ENCODE measurements around the gene HOXB2.

Gene HOXB2

GRCh38 chr17:48545539-48545938 lies 630 bp upstream of the HOXB2 start:
- Histone ChIP-seq H2BK5ac (ENCODE audit: low read length) (no peak overlapping the region), H3K4me1 (ENCODE audit: control insufficient read depth in 2 of 2, insufficient read depth in 1 of 2, low read depth in 1 of 2, low read length in 2 of 2) (no peaks in the 10 kb centered on the region), H3K4me2 (ENCODE audit: insufficient read depth, low read length, poor library complexity, severe bottlenecking) (no peak overlapping the region), H3K18ac (ENCODE audit: low read length) (no peak overlapping the region), H3K23ac (ENCODE audit: low read depth, low read length, poor library complexity) (no peak overlapping the region), H3K9ac (ENCODE audit: low read depth, low read length, poor library complexity) (no peak overlapping the region), H3K27ac (replicated peaks; ENCODE audit: low read length) (no peak overlapping the region), H3K27me3 (ENCODE audit: control insufficient read depth in 3 of 3, insufficient read depth in 3 of 3, low read depth in 1 of 3, low read length in 3 of 3) (peaks cover 48 to 96% (median 92%) of the 10 kb centered on the region in 3 experiments), H2AFZ (ENCODE audit: low read length) (no peak overlapping the region), H3K4ac (ENCODE audit: low read length) (no peak overlapping the region), H2BK12ac (ENCODE audit: low read length) (no peak overlapping the region), H2BK120ac (ENCODE audit: low read depth, low read length) (no peak overlapping the region), H2BK15ac (ENCODE audit: low read length) (no peak overlapping the region), H3K36me3 (replicated peaks in 1 of 2; ENCODE audit: control insufficient read depth in 2 of 2, insufficient read depth in 2 of 2, low read length in 2 of 2) (no peaks in the 10 kb centered on the region), H3K4me3 (ENCODE audit: low read length in 2 of 2) (peak overlapping the region in 1 of 2 donors; percentile 36), H3K79me1 (ENCODE audit: low read depth, low read length) (no peaks in the 10 kb centered on the region), H4K8ac (ENCODE audit: low read depth, low read length) (no peak overlapping the region), H2AK5ac (ENCODE audit: low read depth, low read length) (no peak overlapping the region), H3K9me3 (replicated peaks in 1 of 2; ENCODE audit: control insufficient read depth in 2 of 2, insufficient read depth in 1 of 2, low read depth in 1 of 2, low read length in 2 of 2) (peaks cover 0 to 4% of the 10 kb centered on the region in 2 donors), H4K91ac (ENCODE audit: low read depth, low read length, poor library complexity) (no peak overlapping the region), H3K14ac (ENCODE audit: low read length) (no peak overlapping the region)
- WGBS, 2 donors (ENCODE audit: extremely low coverage in 2 of 2, insufficient read length in 2 of 2, insufficient replicate concordance in 1 of 2) = no CpG with 5 or more reads among the region's 1 CpG
- no peak for DNase-seq (ENCODE audit: low spot score)

GRCh38 chr17:48544349-48545021 lies 424 bp downstream of the HOXB2 start:
- Histone ChIP-seq H3K4me3 (ENCODE audit: low read length in 2 of 2) (peak overlapping the region in 1 of 2 donors; percentile 45), H3K14ac (ENCODE audit: low read length) (no peak overlapping the region), H3K9ac (ENCODE audit: low read depth, low read length, poor library complexity) (no peak overlapping the region), H3K4me1 (ENCODE audit: control insufficient read depth in 2 of 2, insufficient read depth in 1 of 2, low read depth in 1 of 2, low read length in 2 of 2) (no peaks in the 10 kb centered on the region), H2AK5ac (ENCODE audit: low read depth, low read length) (no peak overlapping the region), H4K91ac (ENCODE audit: low read depth, low read length, poor library complexity) (no peak overlapping the region), H2AFZ (ENCODE audit: low read length) (peak overlapping the region; percentile 29), H4K8ac (ENCODE audit: low read depth, low read length) (no peak overlapping the region), H3K79me1 (ENCODE audit: low read depth, low read length) (no peaks in the 10 kb centered on the region), H3K4me2 (ENCODE audit: insufficient read depth, low read length, poor library complexity, severe bottlenecking) (no peak overlapping the region), H3K36me3 (replicated peaks in 1 of 2; ENCODE audit: control insufficient read depth in 2 of 2, insufficient read depth in 2 of 2, low read length in 2 of 2) (no peaks in the 10 kb centered on the region), H2BK12ac (ENCODE audit: low read length) (no peak overlapping the region), H2BK15ac (ENCODE audit: low read length) (no peak overlapping the region), H3K23ac (ENCODE audit: low read depth, low read length, poor library complexity) (no peak overlapping the region), H2BK5ac (ENCODE audit: low read length) (no peak overlapping the region), H3K27ac (replicated peaks; ENCODE audit: low read length) (no peak overlapping the region), H3K18ac (ENCODE audit: low read length) (no peak overlapping the region), H2BK120ac (ENCODE audit: low read depth, low read length) (no peak overlapping the region), H3K27me3 (ENCODE audit: control insufficient read depth in 3 of 3, insufficient read depth in 3 of 3, low read depth in 1 of 3, low read length in 3 of 3) (peaks cover 44 to 93% (median 92%) of the 10 kb centered on the region in 3 experiments), H3K9me3 (replicated peaks in 1 of 2; ENCODE audit: control insufficient read depth in 2 of 2, insufficient read depth in 1 of 2, low read depth in 1 of 2, low read length in 2 of 2) (peaks cover 0 to 6% of the 10 kb centered on the region in 2 donors), H3K4ac (ENCODE audit: low read length) (no peak overlapping the region)
- DNase-seq (ENCODE audit: low spot score) = no peak
- WGBS, 2 donors (ENCODE audit: extremely low coverage in 2 of 2, insufficient read length in 2 of 2, insufficient replicate concordance in 1 of 2) = no CpG with 5 or more reads among the region's 38 CpGs

DNA sequence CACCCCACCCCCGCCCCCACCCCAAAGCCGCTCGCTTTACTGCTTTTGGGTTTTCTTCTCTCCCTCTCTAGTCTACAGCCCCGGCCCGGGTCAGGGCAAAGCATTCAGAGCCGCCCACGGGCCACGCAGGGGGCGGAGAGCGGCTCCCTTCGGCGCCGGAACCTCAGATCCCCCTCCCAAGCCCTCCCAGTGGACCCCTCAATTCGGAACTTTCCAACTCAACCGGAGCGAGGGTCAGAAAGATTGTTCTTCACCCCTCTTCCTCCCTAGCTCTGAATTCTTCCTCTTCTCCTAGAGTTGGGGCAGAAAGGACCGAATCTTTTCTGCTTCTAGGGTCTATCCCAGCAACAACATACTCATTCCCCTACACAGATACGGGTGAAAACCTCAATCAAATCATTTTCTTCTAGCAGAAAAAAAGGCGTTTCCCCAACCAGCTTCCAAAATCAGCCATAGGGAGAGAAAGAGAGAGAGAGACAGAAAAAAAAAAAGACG lies 1.0 kb downstream of the HOXB2 start:
- Histone ChIP-seq H3K4me3 (ENCODE audit: low read length in 2 of 2) (peak overlapping the region in 1 of 2 donors; percentile 45), H3K18ac (ENCODE audit: low read length) (no peak overlapping the region)

DNA sequence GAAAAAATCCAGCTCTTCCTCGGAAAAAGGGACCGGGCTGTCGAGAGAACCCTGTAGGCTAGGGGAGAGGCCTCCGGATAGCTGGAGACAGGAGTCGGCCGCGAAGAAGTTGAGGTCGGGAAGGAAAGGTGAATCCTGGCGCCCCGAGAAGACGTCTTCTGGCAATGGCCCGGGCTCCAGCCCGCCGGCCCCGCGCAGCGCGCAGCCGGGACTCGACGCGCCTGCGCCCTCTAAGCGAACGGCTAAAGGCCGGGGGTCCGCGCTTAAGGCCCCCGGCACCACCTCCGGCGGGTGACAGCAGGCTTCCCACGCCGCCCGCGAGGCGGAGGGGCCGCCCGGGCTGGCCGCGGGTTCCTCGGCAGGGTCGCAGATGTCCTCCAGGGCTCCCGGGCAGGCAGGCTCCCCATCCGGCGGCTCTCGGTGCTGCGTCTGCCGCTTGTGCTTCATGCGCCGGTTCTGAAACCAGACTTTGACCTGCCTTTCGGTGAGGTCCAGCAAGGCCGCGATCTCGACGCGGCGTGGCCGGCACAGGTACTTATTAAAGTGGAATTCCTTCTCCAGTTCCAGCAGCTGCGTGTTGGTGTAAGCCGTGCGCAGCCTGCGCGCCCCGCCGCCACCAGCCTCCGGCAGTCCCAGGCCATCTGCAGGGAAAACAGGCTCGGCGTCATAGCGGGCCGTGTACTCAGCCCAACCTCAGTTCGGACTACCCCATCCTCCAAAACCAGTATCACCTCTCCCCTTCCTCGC lies 1.6 kb downstream of the HOXB2 start:
- no peak overlapping the region for H2BK15ac ChIP-seq (ENCODE audit: low read length)
- peak overlapping the region; percentile 19 for H3K23ac ChIP-seq (ENCODE audit: low read depth, low read length, poor library complexity)
- no peak overlapping the region for H2BK120ac ChIP-seq (ENCODE audit: low read depth, low read length)
- H3K4me1 ChIP-seq (ENCODE audit: control insufficient read depth in 2 of 2, insufficient read depth in 1 of 2, low read depth in 1 of 2, low read length in 2 of 2) = no peaks in the 10 kb centered on the region
- no peak overlapping the region for H2BK12ac ChIP-seq (ENCODE audit: low read length)
- no peak for DNase-seq (ENCODE audit: low spot score)
- no peak overlapping the region for H3K9ac ChIP-seq (ENCODE audit: low read depth, low read length, poor library complexity)
- H3K27me3 ChIP-seq (ENCODE audit: control insufficient read depth in 3 of 3, insufficient read depth in 3 of 3, low read depth in 1 of 3, low read length in 3 of 3) = peaks cover 38 to 89% (median 81%) of the 10 kb centered on the region in 3 experiments
- H2AFZ ChIP-seq (ENCODE audit: low read length) = peak overlapping the region; percentile 84
- no peak overlapping the region for H4K91ac ChIP-seq (ENCODE audit: low read depth, low read length, poor library complexity)
- no peak overlapping the region for H4K8ac ChIP-seq (ENCODE audit: low read depth, low read length)
- H3K4ac ChIP-seq (ENCODE audit: low read length) = no peak overlapping the region
- H3K79me1 ChIP-seq (ENCODE audit: low read depth, low read length) = no peaks in the 10 kb centered on the region
- no peak overlapping the region for H3K14ac ChIP-seq (ENCODE audit: low read length)
- peak overlapping the region in 1 of 2 donors; percentile 45 for H3K4me3 ChIP-seq (ENCODE audit: low read length in 2 of 2)
- H3K9me3 ChIP-seq (replicated peaks in 1 of 2; ENCODE audit: control insufficient read depth in 2 of 2, insufficient read depth in 1 of 2, low read depth in 1 of 2, low read length in 2 of 2) = peaks cover 0 to 2% of the 10 kb centered on the region in 2 donors
- no peak overlapping the region for H3K18ac ChIP-seq (ENCODE audit: low read length)
- H2BK5ac ChIP-seq (ENCODE audit: low read length) = no peak overlapping the region
- H2AK5ac ChIP-seq (ENCODE audit: low read depth, low read length) = no peak overlapping the region
- no peak overlapping the region for H3K4me2 ChIP-seq (ENCODE audit: insufficient read depth, low read length, poor library complexity, severe bottlenecking)
- no CpG with 5 or more reads among the region's 72 CpGs for WGBS, 2 donors (ENCODE audit: extremely low coverage in 2 of 2, insufficient read length in 2 of 2, insufficient replicate concordance in 1 of 2)
- no peaks in the 10 kb centered on the region for H3K36me3 ChIP-seq (replicated peaks in 1 of 2; ENCODE audit: control insufficient read depth in 2 of 2, insufficient read depth in 2 of 2, low read length in 2 of 2)
- no peak overlapping the region for H3K27ac ChIP-seq (replicated peaks; ENCODE audit: low read length)

More for the DNA sequence above, 1.0 kb downstream of the HOXB2 start:
- no peaks in the 10 kb centered on the region for H3K4me1 ChIP-seq (ENCODE audit: control insufficient read depth in 2 of 2, insufficient read depth in 1 of 2, low read depth in 1 of 2, low read length in 2 of 2)
- no peak overlapping the region for H4K91ac ChIP-seq (ENCODE audit: low read depth, low read length, poor library complexity)
- no peak overlapping the region for H3K27ac ChIP-seq (replicated peaks; ENCODE audit: low read length)
- H2AK5ac ChIP-seq (ENCODE audit: low read depth, low read length) = no peak overlapping the region
- WGBS, 2 donors (ENCODE audit: extremely low coverage in 2 of 2, insufficient read length in 2 of 2, insufficient replicate concordance in 1 of 2) = no CpG with 5 or more reads among the region's 20 CpGs
- peaks cover 0 to 3% of the 10 kb centered on the region in 2 donors for H3K9me3 ChIP-seq (replicated peaks in 1 of 2; ENCODE audit: control insufficient read depth in 2 of 2, insufficient read depth in 1 of 2, low read depth in 1 of 2, low read length in 2 of 2)
- H4K8ac ChIP-seq (ENCODE audit: low read depth, low read length) = no peak overlapping the region
- H3K79me1 ChIP-seq (ENCODE audit: low read depth, low read length) = no peaks in the 10 kb centered on the region
- H3K36me3 ChIP-seq (replicated peaks in 1 of 2; ENCODE audit: control insufficient read depth in 2 of 2, insufficient read depth in 2 of 2, low read length in 2 of 2) = no peaks in the 10 kb centered on the region
- no peak overlapping the region for H2BK15ac ChIP-seq (ENCODE audit: low read length)
- H2BK5ac ChIP-seq (ENCODE audit: low read length) = no peak overlapping the region
- H3K9ac ChIP-seq (ENCODE audit: low read depth, low read length, poor library complexity) = no peak overlapping the region
- no peak for DNase-seq (ENCODE audit: low spot score)
- no peak overlapping the region for H3K14ac ChIP-seq (ENCODE audit: low read length)
- no peak overlapping the region for H3K23ac ChIP-seq (ENCODE audit: low read depth, low read length, poor library complexity)
- no peak overlapping the region for H2BK12ac ChIP-seq (ENCODE audit: low read length)
- H2AFZ ChIP-seq (ENCODE audit: low read length) = peak overlapping the region; percentile 29
- peaks cover 41 to 92% (median 87%) of the 10 kb centered on the region in 3 experiments for H3K27me3 ChIP-seq (ENCODE audit: control insufficient read depth in 3 of 3, insufficient read depth in 3 of 3, low read depth in 1 of 3, low read length in 3 of 3)
- H3K4ac ChIP-seq (ENCODE audit: low read length) = no peak overlapping the region
- no peak overlapping the region for H2BK120ac ChIP-seq (ENCODE audit: low read depth, low read length)
- no peak overlapping the region for H3K4me2 ChIP-seq (ENCODE audit: insufficient read depth, low read length, poor library complexity, severe bottlenecking)

Measured in neuronal stem cell (in vitro differentiated cells).